Esophagus muscularis mucosa (tissue), 3 donors: Measurements from ENCODE around the gene THEMIS.

Experiments used
- POLR2A ChIP-seq: fragments of 450-650 bp; IDR thresholded peaks from one replicate; pipeline ENCODE4 v1.6.1; 2017; ENCODE audit warnings: antibody characterized with exemption, moderate library complexity, mild to moderate bottlenecking, low read depth
- POLR2AphosphoS5 ChIP-seq, 2 donors: sonication (generic); formaldehyde crosslinking; IDR thresholded peaks; one replicate each; pipeline ENCODE4 v1.6.1; 2017; ENCODE audit warnings: antibody characterized with exemption in 2 of 2
- TF ChIP-seq, protein P1 (sequence below), 3 experiments: fragments of 200-600 bp in 2 of 3; fragments of 450-650 bp in 1 of 3; sonication (generic) in 2 of 3; IDR thresholded peaks; one replicate each; pipeline ENCODE4 v1.5.1; 2017 to 2019; ENCODE audit warnings: antibody characterized with exemption in 3 of 3, mild to moderate bottlenecking in 2 of 3, moderate library complexity in 1 of 3

DNA sequence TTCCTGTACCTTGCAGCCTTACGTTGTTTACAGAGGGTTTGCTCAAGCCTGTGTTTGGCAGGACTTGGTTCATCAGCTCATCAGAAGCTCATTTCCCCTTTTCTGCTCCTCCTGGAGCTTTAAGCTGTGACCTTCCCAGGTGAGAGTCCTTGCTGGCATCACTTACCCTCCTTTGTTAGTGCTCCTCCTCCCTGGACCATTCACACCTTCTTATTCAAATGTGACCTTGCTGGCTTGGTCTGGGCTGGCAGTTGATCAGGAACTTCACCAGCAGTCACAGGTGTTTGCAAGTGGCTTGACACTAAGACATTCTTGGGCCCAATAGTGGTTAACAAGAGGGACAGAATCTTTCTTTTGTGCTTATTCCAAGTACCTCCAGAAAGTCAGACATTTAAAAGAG is 175.0 kb downstream of the THEMIS start:
- TF ChIP-seq POLR2A (no peak), POLR2AphosphoS5 (IDR thresholded peaks at IDR 0.05) (no peak)
- TF ChIP-seq, protein P1, sequence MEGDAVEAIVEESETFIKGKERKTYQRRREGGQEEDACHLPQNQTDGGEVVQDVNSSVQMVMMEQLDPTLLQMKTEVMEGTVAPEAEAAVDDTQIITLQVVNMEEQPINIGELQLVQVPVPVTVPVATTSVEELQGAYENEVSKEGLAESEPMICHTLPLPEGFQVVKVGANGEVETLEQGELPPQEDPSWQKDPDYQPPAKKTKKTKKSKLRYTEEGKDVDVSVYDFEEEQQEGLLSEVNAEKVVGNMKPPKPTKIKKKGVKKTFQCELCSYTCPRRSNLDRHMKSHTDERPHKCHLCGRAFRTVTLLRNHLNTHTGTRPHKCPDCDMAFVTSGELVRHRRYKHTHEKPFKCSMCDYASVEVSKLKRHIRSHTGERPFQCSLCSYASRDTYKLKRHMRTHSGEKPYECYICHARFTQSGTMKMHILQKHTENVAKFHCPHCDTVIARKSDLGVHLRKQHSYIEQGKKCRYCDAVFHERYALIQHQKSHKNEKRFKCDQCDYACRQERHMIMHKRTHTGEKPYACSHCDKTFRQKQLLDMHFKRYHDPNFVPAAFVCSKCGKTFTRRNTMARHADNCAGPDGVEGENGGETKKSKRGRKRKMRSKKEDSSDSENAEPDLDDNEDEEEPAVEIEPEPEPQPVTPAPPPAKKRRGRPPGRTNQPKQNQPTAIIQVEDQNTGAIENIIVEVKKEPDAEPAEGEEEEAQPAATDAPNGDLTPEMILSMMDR (IDR thresholded peaks at IDR 0.05): no peak
